MM.1S (cell line): ENCODE measurements around the gene RRAGC.

ENCODE experiments used
- EZH2 ChIP-seq: fragments of 300-600 bp; sonication (generic); optimal IDR thresholded peaks from 2 replicates; pipeline ENCODE3; 2017; ENCODE audit warnings: low read depth, mild to moderate bottlenecking, antibody characterized with exemption, low read length, mixed read lengths
- TF ChIP-seq, protein P1 (sequence below): fragments of 300-600 bp; sonication (generic); IDR thresholded peaks from 2 replicates; pipeline ENCODE4 v1.5.1; 2016; ENCODE audit warnings: antibody characterized with exemption, low read length, mixed read lengths

DNA sequence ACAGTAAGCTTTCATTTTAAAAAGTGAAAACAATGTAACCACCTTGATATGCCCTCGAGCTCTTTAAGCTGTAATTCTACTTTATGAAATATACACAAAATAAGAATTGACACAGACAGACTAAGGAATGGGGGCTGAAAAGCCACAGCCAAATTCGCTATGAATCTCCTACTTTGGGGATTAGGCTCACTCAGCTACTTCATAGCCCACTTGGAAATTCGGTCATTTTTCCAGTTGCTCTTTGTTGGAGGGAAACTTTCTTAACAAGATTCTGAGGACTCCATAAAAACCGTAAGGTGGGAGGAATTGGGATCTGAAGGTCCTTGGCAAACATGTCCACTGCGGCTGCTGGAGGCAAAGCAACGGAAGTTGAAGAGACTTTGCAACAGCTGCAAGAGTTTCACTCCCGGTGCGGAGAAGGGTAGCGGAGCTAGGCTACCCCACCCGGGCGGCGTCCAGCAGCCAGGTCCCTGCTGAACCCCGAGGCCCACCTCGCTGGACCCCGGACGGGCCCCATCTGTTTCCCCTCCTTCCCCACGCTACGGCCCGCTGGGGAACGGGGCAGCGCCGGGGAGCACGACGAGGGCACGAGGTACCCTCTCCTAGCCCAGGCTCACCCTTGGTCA, 12.9 kb upstream of the RRAGC start:
- TF ChIP-seq, protein P1, sequence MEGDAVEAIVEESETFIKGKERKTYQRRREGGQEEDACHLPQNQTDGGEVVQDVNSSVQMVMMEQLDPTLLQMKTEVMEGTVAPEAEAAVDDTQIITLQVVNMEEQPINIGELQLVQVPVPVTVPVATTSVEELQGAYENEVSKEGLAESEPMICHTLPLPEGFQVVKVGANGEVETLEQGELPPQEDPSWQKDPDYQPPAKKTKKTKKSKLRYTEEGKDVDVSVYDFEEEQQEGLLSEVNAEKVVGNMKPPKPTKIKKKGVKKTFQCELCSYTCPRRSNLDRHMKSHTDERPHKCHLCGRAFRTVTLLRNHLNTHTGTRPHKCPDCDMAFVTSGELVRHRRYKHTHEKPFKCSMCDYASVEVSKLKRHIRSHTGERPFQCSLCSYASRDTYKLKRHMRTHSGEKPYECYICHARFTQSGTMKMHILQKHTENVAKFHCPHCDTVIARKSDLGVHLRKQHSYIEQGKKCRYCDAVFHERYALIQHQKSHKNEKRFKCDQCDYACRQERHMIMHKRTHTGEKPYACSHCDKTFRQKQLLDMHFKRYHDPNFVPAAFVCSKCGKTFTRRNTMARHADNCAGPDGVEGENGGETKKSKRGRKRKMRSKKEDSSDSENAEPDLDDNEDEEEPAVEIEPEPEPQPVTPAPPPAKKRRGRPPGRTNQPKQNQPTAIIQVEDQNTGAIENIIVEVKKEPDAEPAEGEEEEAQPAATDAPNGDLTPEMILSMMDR = no peak
- no peak for TF ChIP-seq EZH2
